Suprapubic skin (tissue), 4 donors: Measurements from ENCODE around the gene RNF214. TPM values are rescaled to one million over a fixed set of nuclear protein-coding genes. Genes with fewer than 3 reads are reported as not detected.
"Not testable (repeated sequence)": the region's sequence is repeated elsewhere in the genome, so short reads cannot be mapped to it uniquely, and the experiment has no call there.

Experiments used
- DNase-seq, 2 donors: peaks; one replicate each; pipeline ENCODE4 v3.0.0-alpha.2; 2019; ENCODE audit warnings: low spot score in 2 of 2
- H3K27ac ChIP-seq: fragments of 200-600 bp; sonication (generic); one replicate; pipeline ENCODE4 v1.5.1; 2019
- H3K27me3 ChIP-seq: fragments of 200-600 bp; sonication (generic); one replicate; pipeline ENCODE4 v1.5.1; 2019
- H3K36me3 ChIP-seq: fragments of 200-600 bp; sonication (generic); one replicate; pipeline ENCODE4 v1.5.1; 2019
- H3K4me1 ChIP-seq: fragments of 200-600 bp; sonication (generic); one replicate; pipeline ENCODE4 v1.5.1; 2019
- H3K4me3 ChIP-seq: fragments of 200-600 bp; sonication (generic); one replicate; pipeline ENCODE4 v1.5.1; 2019; ENCODE audit warnings: mild to moderate bottlenecking
- H3K9me3 ChIP-seq: fragments of 200-600 bp; sonication (generic); one replicate; pipeline ENCODE4 v1.5.1; 2019
- CTCF ChIP-seq, 2 donors: fragments of 200-600 bp in 1 of 2; fragments of 450-650 bp in 1 of 2; sonication (generic) in 1 of 2; IDR thresholded peaks; one replicate each; pipeline ENCODE4 v1.5.1; 2016 to 2019; ENCODE audit warnings: antibody characterized with exemption in 2 of 2, mild to moderate bottlenecking in 1 of 2, moderate library complexity in 1 of 2
- EP300 ChIP-seq: sonication (generic); formaldehyde crosslinking; IDR thresholded peaks from one replicate; pipeline ENCODE4 v1.6.1; 2017; ENCODE audit warnings: antibody characterized with exemption
- POLR2A ChIP-seq, 2 donors: fragments of 450-650 bp; IDR thresholded peaks; one replicate each; pipeline ENCODE4 v1.6.1; 2017; ENCODE audit warnings: antibody characterized with exemption in 2 of 2, mild to moderate bottlenecking in 2 of 2, moderate library complexity in 2 of 2
- POLR2AphosphoS5 ChIP-seq, 3 donors: sonication (generic); formaldehyde crosslinking; IDR thresholded peaks; one replicate each; pipeline ENCODE4 v1.6.1; 2017; ENCODE audit warnings: antibody characterized with exemption in 3 of 3
- WGBS: methylation state at CpG from one replicate; pipeline ENCODE4 v1.1.5; 2018; 5-methylcytosine and 5-hydroxymethylcytosine counted together
- total RNA-seq, 4 donors: library from RNA; depleted of rRNA; stranded (reverse); fragments of >200 nt; gene quantifications; one replicate each; pipeline ENCODE4 v1.1.0, GENCODE V29; 2016

The RNF214 gene
- total RNA-seq, 4 donors from 2014 or later, result 6.7 to 22.9 (median 12.2) TPM

GRCh38 chr11:117258576-117258975 is 26.1 kb downstream of the RNF214 start:
- 93% methylated on average over 2 of the region's 2 CpGs for WGBS
- peaks cover 41% of the 10 kb centered on the region for H3K36me3 ChIP-seq

DNA sequence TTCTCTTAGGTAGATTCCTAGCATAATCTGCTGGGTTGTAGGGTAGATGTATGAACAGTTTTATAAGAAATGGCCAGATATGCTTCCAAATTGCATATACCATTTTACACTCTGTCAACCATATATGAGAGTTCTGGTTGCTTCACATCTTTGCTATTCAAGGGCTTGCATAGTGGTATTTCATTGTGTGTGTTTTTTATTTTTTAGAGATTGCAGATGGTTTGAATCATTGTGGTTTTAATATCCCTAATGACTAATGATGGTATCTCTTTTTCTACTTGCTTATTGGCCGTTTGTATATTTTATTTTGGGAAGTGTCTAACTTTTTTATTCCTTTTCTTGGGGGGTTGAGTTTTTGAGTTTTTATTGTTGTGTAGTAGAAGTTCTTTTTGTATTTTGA is 26.9 kb downstream of the RNF214 start:
- no peaks in the 10 kb centered on the region for H3K4me1 ChIP-seq
- H3K36me3 ChIP-seq, result peaks cover 38% of the 10 kb centered on the region
- TF ChIP-seq POLR2AphosphoS5 (IDR thresholded peaks at IDR 0.05) (no peak), CTCF (IDR thresholded peaks at IDR 0.05) (no peak), EP300 (no peak), POLR2A (IDR thresholded peaks at IDR 0.05) (no peak)
- DNase-seq, result no peak
- H3K9me3 ChIP-seq, result no peaks in the 10 kb centered on the region
- 56% methylated on average over 1 of the region's 1 CpG for WGBS
- H3K27ac ChIP-seq, result no peak overlapping the region
- no peak overlapping the region for H3K4me3 ChIP-seq
- no peaks in the 10 kb centered on the region for H3K27me3 ChIP-seq

More at GRCh38 chr11:117258576-117258975, 26.1 kb downstream of the RNF214 start:
- Histone ChIP-seq H3K9me3 (no peaks in the 10 kb centered on the region), H3K27me3 (no peaks in the 10 kb centered on the region), H3K4me3 (no peak overlapping the region), H3K27ac (no peak overlapping the region), H3K4me1 (no peaks in the 10 kb centered on the region)
- DNase-seq, result no peak
- no peak for TF ChIP-seq POLR2A (IDR thresholded peaks at IDR 0.05)
- no peak for TF ChIP-seq POLR2AphosphoS5 (IDR thresholded peaks at IDR 0.05)
- no peak for TF ChIP-seq EP300
- TF ChIP-seq CTCF (IDR thresholded peaks at IDR 0.05), result no peak

DNA sequence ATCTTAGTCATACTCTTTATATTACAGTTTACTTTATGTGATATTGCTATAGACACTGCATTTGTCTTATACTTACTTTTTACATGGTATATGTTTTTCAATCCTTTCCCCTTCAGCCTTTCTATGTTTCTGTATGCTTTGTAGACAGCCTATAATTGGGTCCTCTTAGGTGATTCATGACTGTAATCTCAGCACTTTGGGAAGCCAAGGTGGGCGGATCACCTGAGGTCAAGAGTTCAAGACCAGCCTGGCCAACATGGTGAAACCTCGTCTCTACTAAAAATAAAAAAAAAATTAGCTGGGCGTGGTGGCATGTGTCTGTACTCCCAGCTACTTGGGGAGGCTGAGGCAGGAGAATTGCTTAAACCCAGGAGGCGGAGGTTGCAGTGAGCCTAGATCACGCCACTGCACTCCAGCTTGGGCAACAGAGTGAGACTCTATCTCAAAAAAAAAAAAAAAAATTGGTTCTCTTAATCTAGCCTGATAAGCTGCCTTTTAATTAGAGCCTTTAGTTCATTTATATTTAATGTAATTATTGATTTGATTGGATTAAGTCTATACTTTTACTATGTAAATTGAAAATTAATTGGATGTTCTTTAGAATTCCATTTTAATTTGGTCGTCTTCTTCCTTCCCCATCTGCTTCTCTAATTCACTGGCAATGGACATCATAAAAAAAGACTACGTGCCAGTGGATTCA is 32.3 kb downstream of the RNF214 start:
- 89% methylated on average over 7 of the region's 7 CpGs for WGBS
- H3K27me3 ChIP-seq, H3K27ac ChIP-seq, DNase-seq, H3K4me3 ChIP-seq, H3K4me1 ChIP-seq, H3K9me3 ChIP-seq: not testable (repeated sequence)
- peaks cover 36% of the 10 kb centered on the region for H3K36me3 ChIP-seq

DNA sequence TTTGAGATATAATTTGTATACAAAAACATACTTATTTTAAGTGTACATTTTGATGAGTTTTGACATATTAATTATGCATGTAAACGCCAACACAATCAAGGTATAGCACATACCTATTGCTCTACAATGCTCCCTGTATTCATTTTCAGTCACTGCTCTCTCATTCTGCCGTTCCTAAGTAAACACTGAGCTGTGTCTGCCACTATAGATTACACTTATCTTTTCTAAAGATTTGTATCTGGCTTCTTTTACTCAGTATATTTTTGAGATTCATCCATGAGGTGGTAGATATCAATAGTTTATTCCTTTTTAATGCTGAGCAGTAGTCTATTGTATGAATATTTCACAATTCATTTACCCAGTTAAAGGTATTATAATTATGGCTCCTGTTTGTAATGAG is 33.3 kb downstream of the RNF214 start:
- Histone ChIP-seq H3K4me1 (no peaks in the 10 kb centered on the region), H3K27me3 (no peaks in the 10 kb centered on the region), H3K27ac (no peak overlapping the region), H3K4me3 (no peak overlapping the region), H3K36me3 (peaks cover 29% of the 10 kb centered on the region), H3K9me3 (no peaks in the 10 kb centered on the region)
- no peak for TF ChIP-seq POLR2A (IDR thresholded peaks at IDR 0.05)
- TF ChIP-seq POLR2AphosphoS5 (IDR thresholded peaks at IDR 0.05), result no peak
- TF ChIP-seq EP300, result no peak
- no peak for TF ChIP-seq CTCF (IDR thresholded peaks at IDR 0.05)
- 98% methylated on average over 2 of the region's 2 CpGs for WGBS
- no peak for DNase-seq

DNA sequence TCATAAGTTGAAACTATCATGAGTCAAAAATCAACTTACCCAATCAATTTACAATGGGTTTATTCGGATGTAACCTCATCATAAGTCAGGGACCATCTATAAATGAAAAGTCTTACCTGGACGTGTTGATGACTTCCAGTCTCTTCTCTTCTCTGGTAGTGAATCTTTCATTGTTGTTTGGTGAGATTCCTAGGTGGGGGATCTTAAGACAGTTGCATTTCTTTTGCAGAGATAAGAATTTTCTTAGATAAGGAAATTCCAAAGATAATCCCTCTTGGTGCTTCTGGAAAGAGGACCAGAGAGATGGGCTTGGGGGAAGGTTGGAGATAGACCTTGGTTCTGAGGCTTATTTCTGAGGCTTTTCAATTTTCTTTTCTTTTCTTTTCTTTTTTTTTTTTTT is 37.4 kb downstream of the RNF214 start:
- Histone ChIP-seq H3K9me3 (no peaks in the 10 kb centered on the region), H3K27ac (no peak overlapping the region), H3K4me1 (no peaks in the 10 kb centered on the region), H3K4me3 (no peak overlapping the region), H3K27me3 (no peaks in the 10 kb centered on the region), H3K36me3 (peaks cover 12% of the 10 kb centered on the region)
- no peak for DNase-seq
- WGBS, result 89% methylated on average over 2 of the region's 2 CpGs
- no peak for TF ChIP-seq POLR2AphosphoS5 (IDR thresholded peaks at IDR 0.05)

DNA sequence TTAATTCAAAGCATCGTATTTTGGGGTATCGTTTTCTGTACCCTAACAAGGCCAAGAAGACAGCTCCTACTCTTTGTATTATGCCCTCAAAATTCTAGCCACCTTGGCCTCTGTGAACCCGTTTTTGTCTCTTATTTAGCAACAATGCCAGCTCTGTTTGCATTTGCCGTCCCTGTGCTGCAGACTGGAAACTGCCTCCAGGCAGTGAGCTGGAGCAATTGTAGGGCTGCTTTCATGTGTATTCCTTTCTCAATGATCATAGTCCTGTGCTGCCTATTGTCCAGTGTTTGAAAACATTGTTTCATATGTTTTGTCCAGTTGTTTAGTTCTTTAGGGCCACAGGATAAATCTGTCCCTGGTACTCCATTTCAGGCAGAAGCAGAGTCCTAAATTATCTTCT is 38.7 kb downstream of the RNF214 start:
- no peak for TF ChIP-seq CTCF (IDR thresholded peaks at IDR 0.05)
- TF ChIP-seq POLR2A (IDR thresholded peaks at IDR 0.05), result no peak
- no peak for TF ChIP-seq EP300
- Histone ChIP-seq H3K27ac (no peak overlapping the region), H3K4me1 (no peaks in the 10 kb centered on the region), H3K4me3 (no peak overlapping the region), H3K27me3 (no peaks in the 10 kb centered on the region), H3K36me3 (peaks cover 19% of the 10 kb centered on the region), H3K9me3 (no peaks in the 10 kb centered on the region)
- DNase-seq, result no peak
- WGBS, result 91% methylated on average over 4 of the region's 4 CpGs

DNA sequence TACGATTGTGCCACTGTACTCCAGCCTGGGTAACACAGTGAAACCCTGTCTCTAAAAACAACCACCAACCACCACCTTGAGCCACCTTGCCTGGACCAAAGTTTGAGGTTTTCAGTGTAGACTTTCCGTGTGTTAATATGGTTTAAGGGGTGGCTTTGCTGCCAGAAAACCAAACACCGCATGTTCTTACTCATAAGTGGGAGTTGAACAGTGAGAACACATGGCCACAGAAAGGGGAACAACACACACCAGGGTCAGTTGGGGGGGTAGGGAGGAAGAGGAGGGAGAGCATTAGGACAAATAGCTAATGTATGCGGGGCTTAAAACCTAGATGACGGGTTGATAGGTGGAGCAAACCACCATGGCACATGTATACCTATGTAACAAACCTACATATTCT is 39.7 kb downstream of the RNF214 start:
- not testable (repeated sequence) for H3K27ac ChIP-seq, H3K4me1 ChIP-seq, H3K4me3 ChIP-seq, H3K27me3 ChIP-seq, H3K9me3 ChIP-seq, DNase-seq
- peaks cover 20% of the 10 kb centered on the region for H3K36me3 ChIP-seq
- 91% methylated on average over 5 of the region's 5 CpGs for WGBS
